ENCODE results near the gene ITPRID1.

Gene ITPRID1

GRCh38 chr7:31642681-31643115 is 128.8 kb downstream of the ITPRID1 start:
- no peak for DNase-seq

GRCh38 chr7:31646942-31647341 is 133.1 kb downstream of the ITPRID1 start:
- no peak for DNase-seq

GRCh38 chr7:31647511-31647910 is 133.6 kb downstream of the ITPRID1 start:
- DNase-seq, result no peak

- DNase-seq, result no peak
Observed at GRCh38 chr7:31648288-31648687, 134.4 kb downstream of the ITPRID1 start.

DNA sequence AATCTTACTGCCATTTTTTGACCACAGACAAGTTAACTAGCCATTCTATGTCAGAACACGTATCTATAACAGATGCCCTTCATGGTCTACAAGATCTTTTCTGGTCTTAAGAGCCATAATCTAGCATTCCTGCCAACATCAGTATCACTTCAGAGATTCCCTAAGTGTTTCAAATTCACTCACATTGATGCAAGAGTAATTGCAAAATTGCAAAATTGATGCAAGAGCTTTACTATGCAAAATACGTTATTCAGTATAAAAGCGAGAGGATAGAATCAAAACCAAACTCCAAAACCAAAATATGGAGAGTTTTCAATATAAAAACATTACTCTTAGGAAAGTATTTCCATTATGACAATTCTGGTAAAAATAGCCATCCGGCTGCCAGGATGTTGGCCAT is 135.0 kb downstream of the ITPRID1 start:
- no peak for DNase-seq

- DNase-seq, result no peak
Observed at GRCh38 chr7:31651234-31652062, 137.6 kb downstream of the ITPRID1 start.

GRCh38 chr7:31652063-31652326 is 138.1 kb downstream of the ITPRID1 start:
- no peak for DNase-seq

- DNase-seq, result no peak
Observed at GRCh38 chr7:31663072-31663471, 149.2 kb downstream of the ITPRID1 start.

DNA sequence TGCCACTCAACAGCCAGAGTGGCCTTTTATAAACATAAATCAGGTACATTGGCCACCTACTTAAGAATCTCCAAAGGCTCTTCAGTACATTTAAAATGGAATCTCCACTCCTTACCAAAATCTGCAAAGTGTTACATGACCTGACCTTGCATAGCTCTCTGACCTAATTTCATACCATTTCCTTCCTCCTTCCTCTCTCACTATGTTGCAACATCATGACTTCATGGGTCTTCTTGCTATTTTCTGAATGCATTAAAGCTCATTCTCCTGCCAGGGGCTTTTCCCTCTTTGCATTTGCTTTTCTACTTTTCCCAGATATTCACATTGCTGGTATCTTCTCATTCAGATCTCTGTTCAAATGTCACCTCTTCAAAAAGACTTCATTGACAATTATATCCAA is 151.0 kb downstream of the ITPRID1 start:
- no peak for DNase-seq

DNA sequence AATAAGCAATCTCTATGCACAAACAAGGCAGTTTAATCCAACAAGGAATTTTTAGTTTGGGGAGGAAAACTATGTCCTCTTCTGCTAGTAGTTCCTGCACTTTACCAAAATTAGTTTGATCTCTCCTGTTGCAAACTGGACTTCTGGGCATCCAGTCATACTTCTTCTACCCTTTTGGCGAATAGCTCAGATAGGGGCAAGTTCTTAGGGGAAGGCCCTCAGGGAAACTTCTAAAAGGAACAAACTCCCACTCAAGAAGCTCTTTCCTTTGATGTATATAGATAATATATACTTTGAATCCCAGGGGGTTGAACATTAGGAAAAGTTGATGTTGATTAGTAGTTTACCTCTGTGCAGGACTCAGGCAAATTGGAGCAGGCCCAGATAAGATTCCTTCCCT is 151.7 kb downstream of the ITPRID1 start:
- no peak for DNase-seq

- no peak for DNase-seq
Observed at GRCh38 chr7:31669461-31669860, 155.6 kb downstream of the ITPRID1 start.

GRCh38 chr7:31679574-31680305 is 165.8 kb downstream of the ITPRID1 start:
- no peak for DNase-seq

DNA sequence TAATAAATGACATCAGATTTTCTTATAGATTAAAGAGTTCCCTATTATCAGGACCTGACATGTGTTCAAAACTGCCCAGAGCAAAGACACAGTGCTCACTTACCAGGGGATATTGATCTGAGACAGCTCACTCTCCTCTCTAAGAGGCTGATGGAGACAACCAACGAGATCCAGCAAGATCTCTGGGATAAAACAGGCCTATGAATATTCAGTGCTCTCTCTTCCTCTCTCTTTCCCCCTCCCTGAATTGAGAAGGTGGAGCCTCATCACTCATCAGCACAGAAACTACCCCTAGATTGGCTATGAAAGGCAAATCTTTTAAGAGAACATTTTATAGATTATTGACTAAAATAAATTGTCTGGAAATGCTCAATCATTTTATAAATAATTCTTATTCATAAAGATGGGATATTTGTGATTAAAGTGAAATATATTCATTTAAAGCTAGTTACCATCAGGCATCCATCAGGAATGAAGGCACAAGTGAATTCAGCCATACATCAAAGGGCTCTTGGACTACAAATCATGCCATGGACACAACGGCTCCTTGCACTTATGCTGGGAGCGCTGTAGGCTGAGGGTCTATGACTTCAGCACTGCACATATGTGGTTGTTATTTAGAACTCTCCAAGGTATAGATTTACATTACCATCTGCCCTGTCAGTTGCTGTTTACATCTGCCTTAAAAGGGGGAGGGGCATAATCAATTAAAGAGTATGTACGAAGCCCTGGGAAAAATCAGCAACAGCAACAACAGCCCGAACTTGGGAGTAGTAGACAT is 169.7 kb downstream of the ITPRID1 start:
- no peak for DNase-seq

DNA sequence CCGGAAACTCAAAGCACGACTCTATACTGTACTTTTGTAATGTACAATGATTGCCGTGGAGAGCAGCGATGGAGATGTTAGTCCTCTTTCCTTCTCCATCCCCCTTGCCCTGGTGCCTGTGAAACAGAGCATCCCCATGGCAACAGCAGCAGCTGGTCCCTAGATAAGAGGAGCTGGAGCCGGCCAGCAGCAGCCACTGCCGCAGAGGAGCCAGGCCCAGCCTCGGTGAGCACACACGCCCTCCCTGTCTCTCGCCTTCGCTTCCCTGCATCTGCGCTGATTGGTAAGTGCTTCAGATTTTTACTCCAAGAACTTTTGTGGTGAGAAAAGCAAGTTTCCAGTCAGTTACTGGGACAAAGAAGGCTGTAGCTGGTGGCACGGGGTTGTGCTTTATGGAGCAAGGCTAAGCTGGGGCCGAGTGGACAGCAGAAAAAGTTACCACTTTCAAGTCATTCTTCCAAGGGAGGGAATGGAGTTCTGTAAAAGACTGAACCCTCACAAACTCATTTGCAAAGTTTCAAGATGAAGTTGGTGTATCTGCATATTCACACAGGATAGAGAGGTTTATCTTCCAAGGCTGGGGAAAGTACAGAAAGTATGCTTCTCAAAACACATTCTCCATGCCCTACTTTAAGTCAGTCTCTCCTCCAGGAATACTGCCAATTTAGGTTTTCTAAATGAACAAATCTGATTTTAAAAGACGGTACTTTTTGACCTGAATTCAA is 173.3 kb downstream of the ITPRID1 start, which contains the start of gene PPP1R17:
Gene PPP1R17, plus strand, starts transcription at position 192 of the 725 bp plus-strand sequence. CDS start 5,227 bp downstream, outside the sequence.
- no peak for DNase-seq

DNA sequence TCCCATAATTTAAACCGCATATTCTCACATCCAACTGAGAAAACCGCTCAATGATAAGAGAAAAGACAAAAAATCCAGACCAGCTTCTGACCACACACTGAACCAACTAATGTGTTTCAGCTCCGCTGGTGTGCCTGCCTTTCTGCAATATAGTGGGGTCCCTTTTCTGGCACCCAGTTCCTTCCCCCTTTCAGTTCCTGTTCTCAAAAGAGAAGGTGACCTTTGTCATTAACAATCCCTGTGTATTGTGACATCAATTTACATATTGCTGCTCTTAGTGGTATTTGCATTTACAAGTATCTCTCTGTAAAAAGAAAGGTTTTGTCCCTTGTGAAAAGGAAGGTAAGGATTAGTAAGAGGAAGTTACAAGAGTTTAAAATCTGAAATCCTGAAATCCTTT is 174.5 kb downstream of the ITPRID1 start:
- DNase-seq, result no peak

DNA sequence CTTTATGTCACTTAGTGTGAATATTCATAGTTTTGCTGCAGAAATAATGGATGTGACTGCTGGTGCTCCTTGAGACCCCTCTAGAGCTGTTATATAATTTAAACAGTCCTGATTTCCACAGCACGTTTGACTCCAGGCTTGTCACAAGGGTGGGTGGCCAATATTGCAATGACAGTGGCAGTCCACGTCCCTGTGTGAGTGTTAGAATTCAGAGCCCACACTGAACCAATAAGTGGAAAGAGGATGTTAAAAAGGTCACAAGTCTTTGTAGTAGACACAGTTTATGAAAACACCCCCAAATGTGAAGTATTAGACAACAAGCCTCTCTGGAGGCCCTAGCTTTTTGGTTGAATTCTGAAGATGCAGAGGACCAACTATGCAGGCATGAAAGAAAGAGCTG is 175.1 kb downstream of the ITPRID1 start:
- no peak for DNase-seq

DNA sequence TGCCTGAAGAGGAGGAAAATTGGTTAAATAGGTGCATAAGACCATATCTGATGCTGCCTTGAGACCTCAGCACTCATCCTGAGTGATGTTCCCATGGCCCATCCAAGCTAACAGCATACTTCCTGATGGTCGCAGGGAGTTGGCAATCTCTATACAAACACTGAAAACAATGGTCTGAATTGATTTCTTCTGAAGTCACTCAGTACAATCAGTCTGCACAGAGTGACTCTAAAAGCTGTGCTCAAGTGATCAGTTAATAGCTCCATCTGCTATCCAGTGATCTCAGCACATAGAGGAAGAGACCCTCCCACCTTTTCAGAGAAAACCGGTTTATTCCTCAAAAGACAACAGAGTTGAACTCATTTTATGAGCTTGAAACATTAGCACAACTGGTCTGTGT is 177.0 kb downstream of the ITPRID1 start:
- DNase-seq, result no peak

DNA sequence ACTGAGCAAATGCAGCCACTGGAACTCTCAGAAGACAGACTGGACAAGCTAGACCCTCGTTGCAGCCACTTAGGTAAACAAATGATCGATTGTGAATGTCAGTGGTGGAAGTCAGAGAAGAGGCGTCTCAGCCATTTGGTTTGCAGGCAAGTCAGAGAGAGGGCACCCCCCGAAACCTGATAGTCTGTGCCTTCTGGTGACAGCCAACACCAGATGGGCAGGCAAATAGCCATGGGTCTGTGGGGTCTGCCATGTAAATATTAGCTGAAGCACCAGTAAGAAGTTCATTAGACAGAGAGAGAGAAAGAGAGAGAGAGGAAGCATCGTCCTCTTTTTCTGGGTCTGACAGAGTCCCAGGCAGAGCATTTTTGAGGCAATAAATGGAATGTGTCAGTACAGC is 178.6 kb downstream of the ITPRID1 start:
- no peak for DNase-seq

GRCh38 chr7:31692871-31693270 is 179.0 kb downstream of the ITPRID1 start:
- DNase-seq, result no peak

DNA sequence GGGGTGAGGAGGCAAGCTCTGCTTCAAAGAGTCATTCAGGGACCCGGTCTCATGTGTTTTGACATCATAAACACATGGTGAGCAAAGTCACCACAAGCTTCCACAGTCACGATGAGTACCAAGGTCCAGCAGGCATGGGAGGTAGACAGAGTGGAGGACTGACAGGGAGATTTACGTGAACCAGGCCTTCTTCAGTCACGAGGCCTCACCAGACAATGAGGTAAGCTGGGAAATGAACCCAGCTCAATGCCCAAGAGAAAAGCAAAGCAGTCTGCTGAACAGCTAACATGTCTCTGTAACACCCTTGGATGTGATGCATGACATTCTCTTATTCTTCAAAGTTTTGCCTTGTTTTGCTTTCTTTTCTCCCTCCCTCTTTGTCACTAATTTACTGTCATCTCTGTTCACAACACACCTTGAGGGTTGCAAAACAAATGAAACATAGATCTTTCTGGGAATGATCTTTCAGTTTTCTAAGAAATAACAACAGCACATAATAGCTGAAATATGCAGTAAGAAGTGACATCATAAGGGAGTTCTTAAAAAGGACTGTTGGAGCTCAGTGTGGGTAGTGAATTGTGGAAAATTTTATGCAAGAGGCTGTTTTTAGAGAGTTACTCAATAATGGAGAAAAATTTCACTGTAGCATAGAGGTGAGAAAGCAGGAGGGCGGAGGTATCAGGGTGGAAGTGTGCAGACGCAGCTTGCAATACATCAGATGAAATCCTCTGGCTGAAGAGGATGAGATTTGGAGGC is 182.1 kb downstream of the ITPRID1 start:
- DNase-seq, result peak; percentile 18

DNA sequence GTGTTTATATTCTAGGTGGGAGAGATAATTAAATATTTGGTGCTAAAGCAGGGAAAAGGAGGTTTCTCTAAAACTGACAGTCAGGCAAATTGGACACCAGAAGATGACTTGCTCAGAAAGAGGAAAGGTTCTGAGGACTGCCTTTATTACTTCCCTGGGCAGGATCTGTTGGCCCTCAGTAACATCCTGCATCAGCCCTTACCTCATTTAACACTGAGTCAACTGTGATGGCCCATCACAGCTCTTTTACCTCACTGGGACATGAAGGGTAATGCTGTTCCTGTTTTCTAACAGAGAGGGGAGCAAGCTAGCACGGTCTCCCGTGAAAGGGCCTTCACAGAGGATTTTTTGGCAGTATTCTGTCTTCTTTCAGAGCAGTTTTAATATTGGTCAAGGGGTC is 185.2 kb downstream of the ITPRID1 start:
- no peak for DNase-seq

DNA sequence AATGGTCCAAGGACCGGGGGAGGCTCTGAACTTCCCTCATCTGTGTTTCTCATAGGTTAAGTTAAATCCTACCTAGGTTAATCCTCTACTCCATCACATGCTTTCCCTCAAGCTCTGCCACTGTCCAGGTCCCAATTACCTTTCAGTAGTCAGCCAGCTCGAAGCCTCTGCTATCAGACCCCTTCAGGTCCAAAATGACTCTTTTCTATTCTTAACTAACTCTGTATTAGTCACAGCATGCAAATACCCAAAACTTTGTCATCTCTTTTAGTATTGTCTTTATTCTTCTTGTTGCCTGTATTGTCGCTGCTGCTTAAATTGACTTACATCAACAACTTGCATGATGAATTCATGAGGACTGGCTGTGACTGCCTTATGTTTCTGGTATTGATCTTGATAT is 188.5 kb downstream of the ITPRID1 start:
- no peak for DNase-seq
